AG09309 (cell line): Measurements from ENCODE around the gene SPPL2A.

ENCODE experiments used
- DNase-seq: peaks from one replicate; pipeline ENCODE4 v3.0.0-alpha.2; 2010; ENCODE audit warnings: low read depth
- H3K4me3 ChIP-seq: 2 replicates; pipeline ENCODE4 v1.5.1; 2011; ENCODE audit warnings: mild to moderate bottlenecking, low read depth, low read length, moderate library complexity; ENCODE audit not compliant: control insufficient read depth
- TF ChIP-seq, protein P1 (sequence below): IDR thresholded peaks from 2 replicates; pipeline ENCODE4 v1.5.1; 2011; ENCODE audit warnings: mild to moderate bottlenecking, low read depth, low read length, inconsistent platforms; ENCODE audit not compliant: insufficient read depth, control insufficient read depth; ENCODE audit errors: missing control alignments

SPPL2A gene

DNA sequence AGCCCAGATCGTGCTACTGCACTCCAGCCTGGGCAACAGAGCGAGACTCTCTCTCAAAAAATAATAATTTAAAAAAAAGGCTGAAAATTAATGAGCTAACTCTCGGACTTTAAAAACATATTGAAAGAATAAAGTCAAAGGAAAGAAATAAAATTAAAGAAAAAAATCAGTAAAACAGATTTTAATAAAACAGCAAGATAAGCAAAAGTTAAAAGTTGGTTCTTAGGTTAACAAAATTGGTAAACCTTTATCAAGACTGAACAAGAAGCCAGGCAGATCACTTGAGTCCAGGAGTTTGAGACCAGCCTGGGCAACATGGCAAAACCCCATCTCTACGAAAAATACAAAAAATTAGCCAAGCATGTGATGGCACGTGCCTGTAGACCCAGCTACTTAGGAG is 99.6 kb downstream of the SPPL2A start:
- no peak for DNase-seq
- TF ChIP-seq, protein P1, sequence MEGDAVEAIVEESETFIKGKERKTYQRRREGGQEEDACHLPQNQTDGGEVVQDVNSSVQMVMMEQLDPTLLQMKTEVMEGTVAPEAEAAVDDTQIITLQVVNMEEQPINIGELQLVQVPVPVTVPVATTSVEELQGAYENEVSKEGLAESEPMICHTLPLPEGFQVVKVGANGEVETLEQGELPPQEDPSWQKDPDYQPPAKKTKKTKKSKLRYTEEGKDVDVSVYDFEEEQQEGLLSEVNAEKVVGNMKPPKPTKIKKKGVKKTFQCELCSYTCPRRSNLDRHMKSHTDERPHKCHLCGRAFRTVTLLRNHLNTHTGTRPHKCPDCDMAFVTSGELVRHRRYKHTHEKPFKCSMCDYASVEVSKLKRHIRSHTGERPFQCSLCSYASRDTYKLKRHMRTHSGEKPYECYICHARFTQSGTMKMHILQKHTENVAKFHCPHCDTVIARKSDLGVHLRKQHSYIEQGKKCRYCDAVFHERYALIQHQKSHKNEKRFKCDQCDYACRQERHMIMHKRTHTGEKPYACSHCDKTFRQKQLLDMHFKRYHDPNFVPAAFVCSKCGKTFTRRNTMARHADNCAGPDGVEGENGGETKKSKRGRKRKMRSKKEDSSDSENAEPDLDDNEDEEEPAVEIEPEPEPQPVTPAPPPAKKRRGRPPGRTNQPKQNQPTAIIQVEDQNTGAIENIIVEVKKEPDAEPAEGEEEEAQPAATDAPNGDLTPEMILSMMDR = no peak
- H3K4me3 ChIP-seq = no peak overlapping the region

- no peak for DNase-seq
- H3K4me3 ChIP-seq = no peak overlapping the region
- TF ChIP-seq, protein P1 = no peak
These were observed 110.0 kb downstream of the SPPL2A start for GRCh38 chr15:50655555-50655954.

GRCh38 chr15:50653156-50653743 is 112.3 kb downstream of the SPPL2A start:
- TF ChIP-seq, protein P1 = no peak
- no peak overlapping the region for H3K4me3 ChIP-seq
- DNase-seq = no peak

DNA sequence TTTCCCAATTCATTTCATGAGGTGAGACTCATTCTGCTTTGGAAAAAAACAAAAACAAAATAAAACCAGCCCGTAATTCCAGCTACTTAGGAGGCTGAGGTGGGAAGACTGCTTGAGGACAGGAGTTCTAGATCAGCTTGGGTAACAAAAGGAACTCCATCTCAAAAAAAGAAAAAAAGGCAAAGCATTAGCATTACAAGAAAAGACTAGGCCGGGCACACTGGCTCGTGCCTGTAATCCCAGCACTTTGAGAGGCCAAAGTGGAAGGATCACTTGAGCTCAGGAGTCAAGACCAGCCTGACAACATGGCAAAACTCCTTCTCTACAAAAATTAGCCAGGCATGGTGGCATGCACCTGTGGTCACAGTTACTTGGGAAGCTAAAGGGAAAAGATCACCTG is 112.8 kb downstream of the SPPL2A start:
- H3K4me3 ChIP-seq = no peak overlapping the region
- TF ChIP-seq, protein P1 = no peak
- DNase-seq = no peak
